ENCODE results near the gene GLI1. TPM values are rescaled to one million over a fixed set of nuclear protein-coding genes. Genes with fewer than 3 reads are reported as not detected.
"Not testable (repeated sequence)": the region's sequence is repeated elsewhere in the genome, so short reads cannot be mapped to it uniquely, and the experiment has no call there.

GLI1 gene
- 0.58 and 1.3 TPM in 2 replicates for total RNA-seq
- long read RNA-seq = 0 reads

GRCh38 chr12:57459750-57460467, at the start of gene GLI1:
GLI1 (plus strand) TSS chr12:57459785; CDS start chr12:57463692, 3,907 bp downstream.
- H3K36me3 Mint-ChIP-seq (ENCODE audit: low read depth) = no peaks in the 10 kb centered on the region
- H3K27ac Mint-ChIP-seq (ENCODE audit: unreplicated experiment) = peak within 1 kb of the TSS; percentile 94
- peak within 1 kb of the TSS; percentile 95 for H3K4me3 Mint-ChIP-seq
- TF ChIP-seq CTCF (conservative IDR thresholded peaks at IDR 0.05) = no peak
- DNase-seq (ENCODE audit: low read depth, low spot score) = no peak
- peaks cover 67% of the 10 kb centered on the region for H3K27me3 Mint-ChIP-seq (ENCODE audit: low read depth)
- H3K4me1 Mint-ChIP-seq = peaks cover 41% of the 10 kb centered on the region
- H3K9me3 Mint-ChIP-seq = no peaks in the 10 kb centered on the region

GRCh38 chr12:57410534-57410933, 49.1 kb upstream of the GLI1 start:
- H3K36me3 Mint-ChIP-seq (ENCODE audit: low read depth) = no peaks in the 10 kb centered on the region
- H3K4me1 Mint-ChIP-seq = peaks cover 10% of the 10 kb centered on the region
- no peaks in the 10 kb centered on the region for H3K27me3 Mint-ChIP-seq (ENCODE audit: low read depth)
- no peak for TF ChIP-seq CTCF (conservative IDR thresholded peaks at IDR 0.05)
- H3K9me3 Mint-ChIP-seq = no peaks in the 10 kb centered on the region
- DNase-seq (ENCODE audit: low read depth, low spot score) = no peak
- H3K4me3 Mint-ChIP-seq = no peak overlapping the region
- no peak overlapping the region for H3K27ac Mint-ChIP-seq (ENCODE audit: unreplicated experiment)

GRCh38 chr12:57414160-57414559, 45.4 kb upstream of the GLI1 start:
- H3K4me3 Mint-ChIP-seq; DNase-seq (ENCODE audit: low read depth, low spot score); H3K9me3 Mint-ChIP-seq; H3K36me3 Mint-ChIP-seq (ENCODE audit: low read depth); H3K27me3 Mint-ChIP-seq (ENCODE audit: low read depth); H3K27ac Mint-ChIP-seq (ENCODE audit: unreplicated experiment): not testable (repeated sequence)
- H3K4me1 Mint-ChIP-seq = peaks cover 16% of the 10 kb centered on the region

- Mint-ChIP-seq H3K36me3 (ENCODE audit: low read depth) (peaks cover 2% of the 10 kb centered on the region), H3K27me3 (ENCODE audit: low read depth) (no peaks in the 10 kb centered on the region), H3K27ac (ENCODE audit: unreplicated experiment) (no peak overlapping the region), H3K9me3 (no peaks in the 10 kb centered on the region), H3K4me3 (no peak overlapping the region), H3K4me1 (peaks cover 16% of the 10 kb centered on the region)
- DNase-seq (ENCODE audit: low read depth, low spot score) = no peak
- no peak for TF ChIP-seq CTCF (conservative IDR thresholded peaks at IDR 0.05)
Observed at GRCh38 chr12:57415088-57415487, 44.5 kb upstream of the GLI1 start.

- Mint-ChIP-seq H3K9me3 (no peaks in the 10 kb centered on the region), H3K4me1 (peaks cover 19% of the 10 kb centered on the region), H3K27ac (ENCODE audit: unreplicated experiment) (no peak overlapping the region), H3K4me3 (no peak overlapping the region), H3K27me3 (ENCODE audit: low read depth) (no peaks in the 10 kb centered on the region), H3K36me3 (ENCODE audit: low read depth) (peaks cover 2% of the 10 kb centered on the region)
- TF ChIP-seq CTCF (conservative IDR thresholded peaks at IDR 0.05) = no peak
- no peak for DNase-seq (ENCODE audit: low read depth, low spot score)
Observed at GRCh38 chr12:57416039-57416996, 43.3 kb upstream of the GLI1 start.

Measured in neural crest cell (in vitro differentiated cells).